Stimulated activated CD4-positive, alpha-beta T cell treated with anti-CD3 and anti-CD28 coated beads, Interleukin-2, amount 100 ng/mL, for 4 hours (primary cell): ENCODE data around the gene RAPGEF1.
A peak's percentile ranks its signal among the peaks of the same experiment; 100 is the strongest.

Experiments used
- DNase-seq: peaks from one replicate; pipeline ENCODE4 v3.0.0-alpha.2; 2020; ENCODE audit warnings: low read depth

Gene RAPGEF1

DNA sequence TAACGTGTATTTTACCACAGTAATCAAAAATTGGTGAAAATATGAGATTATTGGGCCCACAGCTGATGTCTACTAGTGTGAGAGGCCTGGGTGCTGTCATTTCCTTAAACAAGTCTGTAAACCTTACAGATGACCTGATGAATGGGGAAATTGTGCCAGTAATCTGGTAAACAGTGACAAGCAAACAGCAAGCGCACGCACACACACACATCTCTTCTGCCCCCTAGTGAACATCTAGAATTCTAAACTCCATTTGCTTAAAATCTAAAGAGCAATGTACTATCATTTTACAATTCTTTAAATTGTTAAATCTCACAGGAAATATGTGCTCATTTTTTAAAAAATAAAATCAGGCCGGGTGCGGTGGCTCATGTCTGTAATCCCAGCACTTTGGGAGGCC lies 7.5 kb upstream of the RAPGEF1 start:
- DNase-seq: no peak

DNA sequence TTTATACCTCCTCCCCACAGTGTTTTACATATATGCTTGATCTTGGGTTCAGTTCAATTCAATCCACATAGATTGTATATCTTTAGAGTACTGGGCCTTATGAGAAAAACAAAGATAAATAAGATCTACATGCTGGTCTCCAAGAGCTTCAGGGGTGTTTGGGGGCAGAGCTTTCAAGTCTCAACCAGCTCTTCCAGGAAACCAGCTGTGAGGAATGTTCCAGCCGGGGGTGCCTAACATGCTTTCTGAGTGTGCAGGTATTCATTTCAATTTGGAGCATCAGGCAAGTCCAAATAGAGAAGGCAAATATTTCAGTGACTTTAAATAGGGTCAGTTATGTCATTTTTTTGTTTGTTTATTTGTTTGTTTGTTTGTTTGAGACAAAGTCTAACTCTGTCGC lies 5.7 kb upstream of the RAPGEF1 start:
- no peak for DNase-seq

DNA sequence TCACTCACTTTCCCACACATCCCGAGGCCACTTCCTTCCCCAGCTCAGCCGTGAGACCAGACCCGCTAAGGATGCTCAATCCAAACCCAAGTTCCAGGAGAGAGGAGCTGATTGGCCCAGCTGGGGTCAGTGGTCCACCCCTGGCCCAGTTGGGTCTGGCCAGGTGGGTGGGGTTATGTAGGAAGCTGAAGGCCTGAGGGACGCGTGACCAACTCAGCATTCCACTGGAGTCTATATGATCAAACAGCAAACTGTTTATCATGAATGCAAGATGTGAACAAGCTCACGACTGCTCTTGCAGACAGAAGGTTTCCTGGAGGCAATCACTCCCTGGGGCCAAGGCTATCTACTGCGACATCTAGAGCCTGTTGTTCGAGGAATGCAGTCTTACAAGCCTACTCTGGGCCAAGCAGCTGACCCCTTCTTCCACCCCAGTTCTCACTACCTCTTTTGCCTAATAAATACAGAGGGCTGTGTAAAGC lies 4.9 kb upstream of the RAPGEF1 start:
- DNase-seq: no peak

DNA sequence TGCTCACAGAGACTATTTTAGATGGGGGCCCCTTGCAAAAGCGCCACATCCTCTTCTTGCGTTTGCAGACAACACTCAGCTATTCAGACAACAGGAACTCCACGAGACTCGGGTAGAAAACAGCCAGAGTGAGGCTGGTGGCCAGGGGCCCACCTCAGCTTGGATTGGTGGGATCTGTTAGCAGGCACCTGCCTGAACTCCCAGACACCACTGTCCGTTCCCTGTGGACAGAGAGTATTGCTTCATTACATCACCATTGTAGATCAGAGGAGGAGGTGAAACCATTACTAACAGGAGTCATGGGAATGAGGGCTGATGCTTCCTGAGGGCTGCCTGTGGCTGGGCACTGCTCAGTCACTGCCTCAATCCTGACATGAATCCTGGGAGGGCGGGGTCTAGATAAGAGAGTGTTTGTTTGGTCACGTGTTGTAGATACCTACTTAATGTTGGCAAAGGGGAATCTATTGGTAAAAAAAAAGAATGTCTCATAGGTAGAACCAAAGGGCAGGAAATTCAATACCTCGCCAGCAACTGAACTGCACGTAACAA lies 4.4 kb upstream of the RAPGEF1 start:
- no peak for DNase-seq

DNA sequence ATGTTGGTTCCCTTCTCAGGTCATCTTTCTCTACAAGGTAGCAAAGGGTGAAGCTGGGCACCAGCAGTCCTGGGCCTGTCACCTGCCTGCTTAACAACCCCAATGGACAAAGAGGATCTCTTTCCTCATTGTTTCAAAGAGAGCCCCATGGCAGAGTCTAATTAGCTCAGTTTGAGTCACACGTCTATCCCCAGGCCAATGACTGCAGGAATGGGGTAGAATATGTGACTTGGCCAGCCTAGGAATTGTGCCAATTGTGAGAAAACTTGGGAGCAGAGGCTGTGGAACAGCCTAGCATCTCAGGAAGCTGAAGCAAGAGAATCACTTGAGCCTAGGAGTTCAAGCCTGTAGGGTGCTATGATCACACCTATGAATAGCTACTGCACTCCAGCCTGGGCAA lies 3.6 kb upstream of the RAPGEF1 start:
- DNase-seq: no peak

DNA sequence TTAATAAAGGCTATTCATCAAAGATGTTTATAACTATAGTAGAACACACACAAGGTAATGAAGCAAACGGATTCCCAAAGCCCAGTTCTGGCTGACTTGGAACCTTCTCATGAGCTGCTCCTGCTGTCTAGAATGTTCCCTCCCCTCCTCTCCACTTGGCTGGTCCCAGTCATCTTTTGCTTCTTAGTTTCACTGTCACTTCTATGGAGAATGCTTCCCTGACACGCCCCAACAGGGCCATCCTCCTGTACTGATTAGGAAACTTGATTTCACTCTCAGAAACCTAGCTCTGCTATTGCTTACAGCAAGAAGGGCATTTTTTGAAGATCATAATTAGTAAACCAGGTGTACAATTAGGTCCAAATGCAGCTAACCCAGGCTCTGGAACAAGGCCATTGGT lies 3.2 kb upstream of the RAPGEF1 start:
- no peak for DNase-seq

DNA sequence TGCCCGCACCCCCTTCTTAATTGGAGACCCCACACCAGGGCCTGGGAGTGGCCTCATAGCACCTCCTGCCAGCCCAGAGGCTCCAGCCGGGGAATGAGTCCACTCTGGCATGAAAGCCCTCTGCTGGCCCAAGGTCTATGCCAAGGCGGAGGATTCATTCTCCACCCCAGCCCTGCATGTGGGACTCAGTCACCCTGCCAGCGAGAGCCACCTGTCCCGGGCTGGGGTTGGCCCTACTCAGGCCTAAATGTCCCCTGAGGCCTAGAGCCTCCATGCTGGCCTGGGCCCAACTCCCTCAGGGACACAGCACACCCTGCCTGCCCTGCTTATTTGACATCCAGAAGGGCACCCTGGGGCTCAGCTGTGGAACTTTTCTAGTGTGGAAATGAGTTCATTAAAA lies 1.0 kb upstream of the RAPGEF1 start:
- no peak for DNase-seq

DNA sequence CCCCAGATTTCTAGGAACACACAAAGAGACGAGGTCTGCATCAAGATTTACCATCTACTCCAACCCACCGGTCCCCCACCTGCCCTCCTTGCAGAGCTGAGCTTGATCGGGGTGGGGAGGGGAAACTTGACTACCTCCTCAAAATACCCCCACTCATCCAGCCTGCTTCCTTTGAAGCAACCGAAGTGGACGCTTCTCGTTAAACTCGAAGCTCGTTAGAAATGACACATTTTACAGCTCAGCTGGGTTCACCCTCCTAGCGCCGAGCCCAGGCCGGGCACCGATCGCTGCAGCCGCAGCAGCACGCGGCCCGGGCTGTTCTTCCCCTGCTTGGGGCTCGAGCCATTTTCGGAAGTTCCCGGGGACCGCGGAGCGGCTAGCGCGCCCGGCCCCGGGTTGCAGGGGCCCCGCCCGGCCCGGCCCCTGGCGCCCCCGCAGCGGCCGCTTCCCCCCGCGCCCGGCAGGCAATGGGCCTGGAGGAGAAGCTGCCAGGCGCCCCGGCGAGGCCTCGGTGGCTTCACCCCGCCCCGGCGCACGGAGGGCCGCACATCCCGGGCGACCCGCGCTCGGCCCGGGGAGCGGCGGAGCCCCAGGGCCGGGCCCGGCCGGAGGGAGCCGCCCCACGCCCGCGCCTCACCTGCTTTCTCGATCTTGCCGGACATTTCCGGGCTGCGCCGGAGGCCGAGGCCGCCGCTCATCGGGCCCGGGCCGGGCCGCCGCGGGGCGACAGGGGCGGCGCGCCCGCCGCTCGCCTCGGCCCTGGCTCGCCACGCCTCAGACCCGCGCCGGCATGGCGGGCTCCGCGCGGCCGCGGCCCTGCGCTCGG lies 530 bp downstream of the RAPGEF1 start:
- no peak for DNase-seq

DNA sequence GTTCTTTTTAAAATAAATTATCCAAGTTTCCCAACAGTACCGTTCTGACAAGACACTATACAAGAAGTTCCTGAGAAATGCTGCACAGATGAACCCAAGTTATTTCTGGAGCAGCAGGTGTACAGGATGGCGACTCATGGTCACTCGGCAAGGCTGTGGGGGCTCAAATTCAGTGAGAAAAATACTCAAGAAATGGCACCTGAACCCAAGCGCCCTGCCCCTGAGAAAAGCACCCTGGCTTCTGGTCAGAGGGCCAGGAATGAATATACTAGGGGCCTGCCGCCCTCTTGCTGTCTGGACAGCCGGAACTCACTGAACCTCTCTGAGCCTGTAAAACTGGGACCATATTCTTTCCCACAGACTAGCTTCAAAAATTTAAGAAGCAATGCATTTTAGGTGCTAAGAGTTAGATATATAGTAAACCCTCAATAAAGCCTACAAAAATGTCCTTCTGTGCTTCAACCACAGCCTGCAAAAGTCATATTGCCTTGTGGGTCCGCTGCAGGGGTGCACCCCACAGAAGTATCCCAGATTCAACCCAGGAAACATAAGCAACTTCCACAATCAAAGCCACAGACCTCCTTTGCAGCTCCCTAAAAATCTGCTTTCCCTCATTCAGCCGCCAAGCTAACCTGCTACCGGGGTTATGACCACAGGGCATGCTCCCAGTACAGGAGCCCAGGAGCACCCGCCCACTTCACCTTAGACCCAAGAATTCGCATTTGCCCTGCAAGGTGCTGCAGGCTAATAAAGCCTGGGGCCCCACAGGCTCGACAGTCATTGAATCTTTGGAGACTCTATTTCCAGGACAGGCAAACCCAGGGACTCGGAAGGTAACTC lies 1.4 kb downstream of the RAPGEF1 start:
- DNase-seq: no peak

DNA sequence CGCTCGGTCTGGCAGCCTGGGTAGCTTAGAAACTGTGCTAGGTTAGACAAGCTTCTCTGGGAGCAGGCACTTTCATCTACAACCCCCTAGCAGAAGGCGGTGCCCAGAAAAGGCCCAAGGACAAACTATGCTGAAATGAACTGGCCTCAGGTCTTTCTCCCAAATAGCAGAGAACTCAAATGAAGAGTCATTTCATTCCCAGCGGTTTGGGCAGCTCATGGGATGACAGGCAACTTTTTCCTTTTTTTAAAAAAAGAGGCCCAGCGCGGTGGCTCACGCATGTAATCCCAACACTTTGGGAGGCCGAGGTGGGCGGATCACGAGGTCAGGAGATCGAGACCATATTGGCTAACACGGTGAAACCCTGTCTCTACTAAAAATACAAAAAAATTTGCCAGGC lies 2.5 kb downstream of the RAPGEF1 start:
- no peak for DNase-seq

DNA sequence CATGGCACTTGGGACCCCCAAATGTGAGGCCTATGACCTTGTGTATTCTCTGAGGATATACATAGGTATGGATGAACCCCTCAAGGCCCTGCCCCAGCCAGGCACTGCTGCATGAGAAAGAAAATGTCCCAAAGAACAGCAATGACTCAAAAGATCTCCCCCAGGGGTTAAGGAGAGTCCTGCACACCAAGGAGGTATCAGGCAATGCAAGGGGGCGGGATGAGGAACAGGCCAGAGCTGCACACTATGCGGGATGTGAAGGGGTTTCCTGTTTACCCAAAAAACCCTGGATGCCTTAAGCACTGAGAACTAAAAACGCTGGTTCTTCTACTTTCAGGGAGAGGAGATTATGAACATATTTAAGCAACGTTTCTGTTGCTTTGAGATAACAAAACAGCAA lies 3.4 kb downstream of the RAPGEF1 start:
- no peak for DNase-seq

DNA sequence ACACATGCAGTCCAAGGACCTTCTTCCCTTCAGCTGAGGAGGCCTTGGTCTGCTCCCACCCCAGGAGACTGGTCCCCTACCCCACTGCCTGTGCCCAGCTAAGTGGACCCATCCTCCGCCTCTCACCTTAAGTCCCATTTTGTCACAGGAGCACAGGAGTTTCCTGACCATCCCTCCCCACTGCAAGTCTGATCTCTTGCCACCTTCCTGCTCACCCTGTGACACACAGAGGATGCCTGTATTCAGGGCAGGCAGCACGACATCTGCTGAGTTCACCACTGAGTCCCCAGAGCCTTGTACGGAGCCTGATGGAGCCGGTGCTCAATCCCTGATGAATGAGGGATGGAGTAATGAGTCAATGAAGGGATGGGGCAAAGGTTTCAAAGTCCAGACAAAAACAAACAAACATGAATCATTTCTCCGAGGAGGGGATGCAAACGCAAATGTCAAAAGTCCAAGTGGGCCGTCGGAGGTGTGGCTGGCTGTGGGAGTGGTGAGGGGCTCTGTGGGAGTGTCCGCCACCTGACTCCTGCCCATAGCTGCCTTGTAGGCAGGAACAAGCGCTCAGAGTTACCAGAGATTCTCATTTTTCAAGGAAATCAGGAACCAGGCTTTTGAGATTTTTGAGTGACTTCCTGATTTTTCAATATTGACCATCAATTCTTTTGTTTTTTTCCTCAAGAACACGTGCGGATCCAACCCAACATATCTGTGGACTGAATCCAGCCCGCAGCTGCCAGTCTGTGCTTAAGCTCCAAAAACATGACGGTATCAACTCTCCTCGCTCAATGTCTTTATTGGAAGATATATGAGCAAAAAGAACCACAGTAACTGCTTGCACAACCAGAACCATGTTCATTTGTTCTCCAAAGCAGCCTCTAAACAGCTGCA lies 4.4 kb downstream of the RAPGEF1 start:
- no peak for DNase-seq

DNA sequence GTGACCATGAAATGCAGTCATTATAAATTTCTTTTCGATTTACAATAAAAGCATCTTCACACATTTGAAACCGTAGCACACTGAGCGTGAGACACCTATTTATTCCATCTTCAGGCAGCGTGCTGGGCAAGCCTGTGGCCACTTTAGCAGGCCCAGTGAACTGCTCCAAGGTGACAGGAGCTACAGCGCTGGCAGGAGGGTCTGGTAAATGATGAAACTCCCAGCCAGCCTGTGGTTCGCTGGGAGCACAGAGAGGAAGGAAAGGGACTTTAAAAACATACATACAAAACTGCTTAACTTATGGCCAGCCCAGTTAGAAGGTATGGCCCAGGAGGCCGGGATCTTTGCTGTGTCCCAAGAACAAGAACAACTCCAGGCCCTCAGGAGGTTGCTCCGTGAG lies 5.1 kb downstream of the RAPGEF1 start:
- no peak for DNase-seq

DNA sequence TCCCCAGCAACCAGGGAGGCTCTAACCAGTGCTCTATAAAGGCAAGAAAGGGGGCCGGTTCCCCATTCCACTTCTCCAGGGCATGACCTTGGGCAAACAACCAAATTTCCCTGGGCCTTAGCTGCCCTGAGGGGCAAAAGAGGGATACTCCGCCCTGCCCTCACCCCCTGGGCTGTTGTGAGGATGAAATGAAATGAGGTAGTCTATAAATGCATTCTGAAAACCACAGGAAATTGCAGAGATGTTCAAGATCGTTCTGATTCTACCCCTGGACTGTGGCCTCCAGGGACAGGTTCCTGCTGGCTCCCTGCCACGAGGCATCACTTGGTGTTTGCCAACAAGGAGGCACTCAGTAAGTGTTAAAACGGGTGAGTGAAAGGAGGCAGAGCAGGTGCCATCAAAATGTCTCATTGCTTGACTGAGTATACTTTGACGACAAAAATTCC lies 5.7 kb downstream of the RAPGEF1 start:
- no peak for DNase-seq

DNA sequence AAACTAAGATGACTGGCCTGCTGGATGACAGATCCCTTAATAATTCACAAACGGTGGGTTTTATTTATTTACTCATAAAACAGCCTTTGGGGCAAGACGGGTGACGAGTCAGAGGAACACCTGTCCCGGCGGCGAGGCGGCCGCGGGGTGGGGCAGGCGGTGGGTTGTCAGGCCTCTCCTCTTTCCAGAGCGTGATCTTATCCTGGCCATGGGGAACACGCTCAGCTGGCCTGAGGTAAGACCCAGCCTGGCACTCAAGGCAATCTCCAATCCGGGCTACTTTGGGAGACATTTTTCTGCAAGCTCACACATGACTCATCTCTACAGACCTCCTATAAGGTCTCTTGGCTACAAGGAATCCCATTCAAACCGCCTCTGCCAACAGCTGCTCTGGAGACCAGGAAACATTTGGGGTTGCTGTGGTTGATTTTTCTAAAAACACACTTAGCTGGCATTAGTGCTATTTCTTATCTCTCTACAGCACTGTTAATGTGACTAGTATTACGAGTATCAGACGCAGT lies 6.3 kb downstream of the RAPGEF1 start:
- no peak for DNase-seq

DNA sequence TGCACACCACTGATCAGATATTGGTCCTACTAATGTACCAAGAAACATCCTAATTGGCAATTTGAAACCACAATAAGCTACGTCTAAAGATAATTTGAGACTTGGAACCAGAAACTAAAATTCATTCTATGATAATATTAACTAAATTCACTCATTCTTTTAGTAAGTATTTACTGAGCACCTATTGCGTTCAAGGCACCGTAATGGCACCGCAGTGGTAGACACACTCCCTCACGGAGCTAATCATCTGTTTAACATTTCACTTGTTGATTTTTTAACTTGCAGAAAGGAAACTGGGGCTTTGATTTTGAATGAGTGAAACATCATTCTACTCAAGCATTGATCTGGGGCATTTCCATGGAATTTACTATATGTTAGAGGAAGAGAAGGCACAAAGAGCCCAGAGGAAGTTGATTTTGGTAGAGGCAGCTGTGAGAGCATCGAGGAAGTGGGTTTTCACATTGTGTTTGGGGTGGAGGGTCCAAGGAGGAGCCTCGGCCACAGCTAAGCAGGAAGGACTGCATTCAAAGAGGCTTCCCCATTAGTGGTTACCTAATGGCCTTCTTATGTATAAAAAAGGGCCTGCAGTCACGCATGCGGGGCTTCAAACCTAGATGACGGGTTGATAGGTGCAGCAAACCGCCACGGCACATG lies 7.1 kb downstream of the RAPGEF1 start:
- no peak for DNase-seq

DNA sequence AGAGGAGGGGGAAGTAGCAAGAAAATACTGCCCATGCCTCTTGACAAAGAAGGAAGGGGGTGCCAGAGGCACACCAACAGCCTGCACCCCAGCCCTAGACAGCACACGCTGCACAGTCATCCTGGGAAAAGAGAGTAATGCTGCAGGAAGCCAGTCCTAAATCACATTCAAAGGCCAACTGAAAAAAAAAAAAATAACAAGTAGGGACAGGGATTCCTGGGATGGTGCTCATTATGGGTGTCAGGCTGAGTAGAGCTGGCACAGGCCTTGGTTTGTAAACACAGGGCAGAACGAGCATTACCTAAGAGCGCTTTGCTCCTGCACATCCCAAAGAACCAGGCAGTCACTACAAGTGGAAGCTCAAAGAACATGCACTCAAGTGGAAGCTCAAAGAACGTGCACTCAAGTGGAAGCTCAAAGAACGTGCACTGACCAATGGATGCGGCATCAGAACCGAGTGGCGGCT lies 7.8 kb downstream of the RAPGEF1 start:
- no peak for DNase-seq

DNA sequence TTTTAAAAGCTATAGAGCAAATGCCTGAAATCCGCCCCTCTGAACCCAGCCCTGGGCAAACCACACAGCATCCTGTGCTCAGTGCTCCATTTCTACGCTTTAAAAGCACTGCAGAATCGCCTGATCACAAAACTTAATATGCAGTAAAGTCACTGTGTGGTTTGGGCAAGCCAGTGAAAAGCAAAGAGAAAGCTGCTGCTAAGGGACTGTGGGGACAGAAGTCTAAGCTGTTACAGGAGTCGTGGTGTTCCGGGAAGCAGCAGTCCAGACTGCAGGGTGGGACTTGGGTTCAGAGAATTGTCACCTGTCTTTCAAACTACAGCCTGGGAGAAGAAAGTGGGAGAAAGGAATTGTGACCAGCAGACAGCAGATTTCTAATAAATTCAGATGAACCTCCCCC lies 8.2 kb downstream of the RAPGEF1 start:
- DNase-seq: no peak

DNA sequence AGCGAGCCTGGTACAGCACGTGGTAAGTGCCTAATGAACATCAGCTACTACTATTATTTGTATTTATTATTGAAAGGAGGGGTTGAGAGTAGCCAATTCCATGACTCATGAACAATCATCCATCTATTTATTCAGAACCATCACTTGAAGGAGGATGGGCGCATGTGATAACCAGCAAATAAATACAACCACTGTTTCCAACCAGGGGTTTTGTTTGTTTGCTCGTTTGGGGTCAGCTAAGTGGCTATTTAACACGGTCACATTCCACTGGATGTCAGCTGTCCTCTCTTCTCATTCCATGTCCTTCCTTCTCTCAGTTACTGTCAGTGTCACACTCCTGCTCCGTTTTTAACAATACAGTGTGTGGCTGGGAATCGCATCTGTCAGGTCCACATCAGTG lies 8.6 kb downstream of the RAPGEF1 start:
- no peak for DNase-seq

DNA sequence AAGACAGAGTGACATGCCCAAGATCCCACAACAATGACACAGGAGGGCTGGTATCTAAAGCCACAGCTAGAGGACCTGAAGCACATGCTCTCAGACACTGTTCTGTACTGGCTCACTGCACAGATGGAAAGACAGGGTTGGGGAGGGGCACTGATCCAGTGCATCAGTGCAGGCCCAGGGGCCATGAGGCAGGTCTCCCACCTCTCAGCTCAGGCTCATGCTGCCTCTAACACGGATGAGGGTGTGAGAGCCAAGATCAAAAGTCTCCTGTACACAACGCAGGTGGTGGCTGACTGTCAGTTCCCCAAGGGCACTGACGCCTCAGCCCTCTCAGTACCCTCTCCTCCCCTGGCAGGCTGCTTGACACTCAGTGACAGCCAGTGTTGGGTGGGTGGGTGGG lies 10.9 kb downstream of the RAPGEF1 start:
- DNase-seq: peak; percentile 71

DNA sequence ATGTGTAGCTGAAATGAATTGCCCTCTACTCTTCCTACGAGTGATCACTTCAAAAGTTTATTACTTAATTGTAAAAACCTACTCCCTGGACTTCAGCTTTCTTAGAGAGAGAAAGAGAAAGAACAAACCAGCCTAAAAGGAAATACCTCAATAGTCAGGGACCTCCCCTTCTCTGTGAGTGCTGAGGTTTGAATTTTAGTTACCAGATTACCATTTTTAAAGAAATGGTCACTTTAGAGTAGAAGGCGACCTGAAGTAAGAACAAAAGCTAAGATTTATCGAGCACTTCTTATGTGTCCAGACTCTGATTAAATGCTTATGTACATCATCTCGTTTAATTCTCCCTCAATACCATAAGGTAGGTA lies 11.3 kb downstream of the RAPGEF1 start:
- DNase-seq: no peak
